Measurements from ENCODE around the gene RIPK1.

GRCh38 chr6:3159805-3160781, 91.8 kb downstream of the RIPK1 start:
- no peak for TF ChIP-seq POLR2A (IDR thresholded peaks at IDR 0.05)
- no peak for TF ChIP-seq CTCF (IDR thresholded peaks at IDR 0.05)
